NOMO-1 treated with DMSO at 0.1 percent for 48 hours (cell line): Measurements from ENCODE around the gene FMO5.
"Not testable (repeated sequence)": the region's sequence is repeated elsewhere in the genome, so short reads cannot be mapped to it uniquely, and the experiment has no call there.

Experiments
- DNase-seq: peaks from one replicate; lab custom pipeline; 2025; ENCODE audit not compliant: unreplicated experiment; lab: John Stamatoyannopoulos, UW

FMO5 gene

DNA sequence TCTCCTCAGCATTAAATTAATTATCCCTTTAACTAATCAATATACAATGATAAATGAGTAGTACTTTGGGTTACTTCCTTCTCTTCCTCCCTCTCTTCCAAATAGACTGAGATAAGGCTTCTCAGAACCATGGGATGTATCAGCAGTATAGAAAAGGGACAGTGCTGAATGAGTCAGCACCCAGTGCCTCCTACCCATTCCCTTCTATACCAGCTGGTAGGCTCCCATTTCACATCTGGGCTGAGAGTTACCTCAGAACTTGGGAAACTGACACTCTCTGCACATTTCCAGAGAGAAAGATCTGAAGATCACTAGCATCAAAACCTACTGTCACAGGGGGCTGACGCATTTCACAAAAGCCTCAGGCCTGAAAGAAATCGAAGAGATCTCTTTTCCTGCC lies 68.0 kb downstream of the FMO5 start:
- DNase-seq: not testable (repeated sequence)

DNA sequence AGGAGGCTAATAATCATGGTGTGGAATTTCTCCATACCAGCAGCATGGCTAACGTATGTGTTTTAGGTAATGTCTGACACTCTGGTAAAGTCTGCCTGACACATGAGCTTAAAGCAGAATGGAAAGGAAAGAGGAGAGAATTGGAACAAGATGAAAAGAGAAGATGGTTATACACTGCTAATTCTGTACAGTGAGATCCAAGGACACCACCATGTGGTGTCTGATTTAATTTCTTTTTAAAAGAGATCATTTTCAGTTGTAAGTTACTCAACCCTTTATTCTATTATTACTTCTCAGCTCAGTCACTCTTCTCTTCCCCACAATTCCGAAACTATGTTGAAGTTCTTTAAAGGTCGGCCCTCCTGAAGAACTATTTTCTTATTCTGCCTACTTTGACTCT lies 68.5 kb downstream of the FMO5 start:
- no peak for DNase-seq

GRCh38 chr1:147152772-147153171 lies 72.4 kb downstream of the FMO5 start:
- DNase-seq: no peak

GRCh38 chr1:147151244-147151643 lies 73.9 kb downstream of the FMO5 start:
- DNase-seq: no peak

DNA sequence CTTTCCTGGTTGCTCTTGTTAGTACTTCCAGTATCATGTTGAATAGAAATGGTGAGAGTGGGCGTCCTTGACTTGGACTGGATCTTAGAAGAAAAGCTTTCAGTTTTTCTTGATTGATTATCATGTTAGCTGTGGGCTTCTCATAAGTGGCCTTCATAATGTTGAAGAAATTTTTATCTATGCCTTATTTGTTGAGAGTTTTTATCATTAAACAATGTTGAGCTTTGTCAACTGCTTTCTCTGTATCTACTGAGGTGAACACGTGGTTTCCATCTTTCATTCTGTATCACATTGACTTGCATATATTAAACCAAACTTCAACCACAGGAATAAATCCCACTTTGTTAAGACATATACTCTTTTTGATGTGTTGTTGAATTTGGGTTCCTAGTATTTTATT lies 82.3 kb downstream of the FMO5 start:
- DNase-seq: no peak
